ENCODE measurements around the gene OR13C8.
"Not testable (repeated sequence)": the region's sequence is repeated elsewhere in the genome, so short reads cannot be mapped to it uniquely, and the experiment has no call there.

Gene OR13C8

GRCh38 chr9:104604801-104605200 is 35.8 kb downstream of the OR13C8 start:
- no peaks in the 10 kb centered on the region for H3K9me3 ChIP-seq
- DNase-seq, result no peak

GRCh38 chr9:104605527-104605926 is 36.6 kb downstream of the OR13C8 start, which contains the start of gene OR13C2:
OR13C2 (minus strand) TSS chr9:104605627; CDS start chr9:104605627, 0 bp downstream.
- H3K4me1 ChIP-seq; H3K36me3 ChIP-seq; H3K9me3 ChIP-seq; H3K27ac ChIP-seq; intact Hi-C loops (cut with DNase I; ENCODE audit: low total_unique reads); DNase-seq; H3K27me3 ChIP-seq; H3K4me3 ChIP-seq: not testable (repeated sequence)

More at GRCh38 chr9:104604801-104605200, 35.8 kb downstream of the OR13C8 start:
- Histone ChIP-seq H3K36me3 (no peaks in the 10 kb centered on the region), H3K27me3 (no peaks in the 10 kb centered on the region), H3K27ac (no peak overlapping the region), H3K4me1 (no peaks in the 10 kb centered on the region), H3K4me3 (no peak overlapping the region)
- no peak for TF ChIP-seq CTCF (IDR thresholded peaks at IDR 0.05)
- intact Hi-C loops (cut with DNase I; ENCODE audit: low total_unique reads), result no loop called here

- no peak for TF ChIP-seq CTCF (IDR thresholded peaks at IDR 0.05)
- Histone ChIP-seq H3K36me3 (no peaks in the 10 kb centered on the region), H3K27ac (no peak overlapping the region), H3K9me3 (no peaks in the 10 kb centered on the region), H3K4me1 (no peaks in the 10 kb centered on the region), H3K27me3 (no peaks in the 10 kb centered on the region), H3K4me3 (no peak overlapping the region)
- intact Hi-C loops (cut with DNase I; ENCODE audit: low total_unique reads), result no loop called here
- DNase-seq, result no peak
These were observed 37.2 kb downstream of the OR13C8 start for GRCh38 chr9:104606152-104606551.

- no peaks in the 10 kb centered on the region for H3K4me1 ChIP-seq
- intact Hi-C loops (cut with DNase I; ENCODE audit: low total_unique reads), result no loop called here
- no peaks in the 10 kb centered on the region for H3K36me3 ChIP-seq
- H3K9me3 ChIP-seq, result no peaks in the 10 kb centered on the region
- H3K27me3 ChIP-seq, result no peaks in the 10 kb centered on the region
- no peak for DNase-seq
- H3K27ac ChIP-seq, result no peak overlapping the region
- TF ChIP-seq CTCF (IDR thresholded peaks at IDR 0.05), result no peak
- no peak overlapping the region for H3K4me3 ChIP-seq
These were observed 39.4 kb downstream of the OR13C8 start for GRCh38 chr9:104608336-104608735.

- no peak overlapping the region for H3K4me3 ChIP-seq
- no peaks in the 10 kb centered on the region for H3K4me1 ChIP-seq
- no peaks in the 10 kb centered on the region for H3K27me3 ChIP-seq
- no peak overlapping the region for H3K27ac ChIP-seq
- DNase-seq, result no peak
- intact Hi-C loops (cut with DNase I; ENCODE audit: low total_unique reads), result no loop called here
- H3K9me3 ChIP-seq, result no peaks in the 10 kb centered on the region
- H3K36me3 ChIP-seq, result no peaks in the 10 kb centered on the region
- TF ChIP-seq CTCF (IDR thresholded peaks at IDR 0.05), result no peak
These were observed 42.2 kb downstream of the OR13C8 start for GRCh38 chr9:104611213-104611612.

- H3K4me1 ChIP-seq, result no peaks in the 10 kb centered on the region
- no peak for TF ChIP-seq CTCF (IDR thresholded peaks at IDR 0.05)
- no peaks in the 10 kb centered on the region for H3K9me3 ChIP-seq
- no peaks in the 10 kb centered on the region for H3K27me3 ChIP-seq
- H3K27ac ChIP-seq, result no peak overlapping the region
- DNase-seq, result no peak
- no peak overlapping the region for H3K4me3 ChIP-seq
- no peaks in the 10 kb centered on the region for H3K36me3 ChIP-seq
- intact Hi-C loops (cut with DNase I; ENCODE audit: low total_unique reads), result no loop called here
These were observed 48.5 kb downstream of the OR13C8 start for GRCh38 chr9:104617418-104617817.
